Vagina (tissue), 2 donors: ENCODE data around the gene FRMPD1.

Source experiments
- POLR2AphosphoS5 ChIP-seq, 2 donors: sonication (generic); formaldehyde crosslinking; IDR thresholded peaks; one replicate each; pipeline ENCODE4 v1.9.0; 2017; ENCODE audit warnings: antibody characterized with exemption in 2 of 2, mild to moderate bottlenecking in 2 of 2, low read depth in 1 of 2; ENCODE audit not compliant: insufficient read depth in 1 of 2
- TF ChIP-seq, protein P1 (sequence below), 3 experiments: fragments of 450-650 bp in 2 of 3; fragments of 200-600 bp in 1 of 3; sonication (generic) in 1 of 3; IDR thresholded peaks; one replicate each; pipeline ENCODE4 v1.5.1; 2017 to 2019; ENCODE audit warnings: antibody characterized with exemption in 3 of 3, mild to moderate bottlenecking in 2 of 3, moderate library complexity in 2 of 3

DNA sequence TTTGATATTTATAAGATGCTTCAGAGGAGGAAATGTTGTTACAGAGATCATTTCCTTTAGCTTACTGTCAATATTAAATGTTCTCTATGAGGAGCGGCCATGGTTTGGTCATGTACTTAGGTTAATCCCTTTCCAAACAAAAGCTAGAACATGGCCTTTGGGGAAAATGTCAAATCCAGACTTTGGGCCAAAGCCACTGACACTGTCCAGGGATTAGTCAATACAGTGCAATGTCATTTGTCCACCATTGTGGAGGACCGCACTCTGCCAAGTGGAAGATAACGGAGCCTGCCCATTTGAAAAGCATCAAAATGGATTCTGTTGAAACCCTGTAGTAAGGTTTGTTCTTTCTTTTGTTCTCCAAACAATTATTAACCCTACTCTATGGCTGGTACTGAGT is 50.1 kb downstream of the FRMPD1 start:
- TF ChIP-seq, protein P1, sequence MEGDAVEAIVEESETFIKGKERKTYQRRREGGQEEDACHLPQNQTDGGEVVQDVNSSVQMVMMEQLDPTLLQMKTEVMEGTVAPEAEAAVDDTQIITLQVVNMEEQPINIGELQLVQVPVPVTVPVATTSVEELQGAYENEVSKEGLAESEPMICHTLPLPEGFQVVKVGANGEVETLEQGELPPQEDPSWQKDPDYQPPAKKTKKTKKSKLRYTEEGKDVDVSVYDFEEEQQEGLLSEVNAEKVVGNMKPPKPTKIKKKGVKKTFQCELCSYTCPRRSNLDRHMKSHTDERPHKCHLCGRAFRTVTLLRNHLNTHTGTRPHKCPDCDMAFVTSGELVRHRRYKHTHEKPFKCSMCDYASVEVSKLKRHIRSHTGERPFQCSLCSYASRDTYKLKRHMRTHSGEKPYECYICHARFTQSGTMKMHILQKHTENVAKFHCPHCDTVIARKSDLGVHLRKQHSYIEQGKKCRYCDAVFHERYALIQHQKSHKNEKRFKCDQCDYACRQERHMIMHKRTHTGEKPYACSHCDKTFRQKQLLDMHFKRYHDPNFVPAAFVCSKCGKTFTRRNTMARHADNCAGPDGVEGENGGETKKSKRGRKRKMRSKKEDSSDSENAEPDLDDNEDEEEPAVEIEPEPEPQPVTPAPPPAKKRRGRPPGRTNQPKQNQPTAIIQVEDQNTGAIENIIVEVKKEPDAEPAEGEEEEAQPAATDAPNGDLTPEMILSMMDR (IDR thresholded peaks at IDR 0.05): no peak
- no peak for TF ChIP-seq POLR2AphosphoS5 (IDR thresholded peaks at IDR 0.05; ENCODE audit: insufficient read depth in 1 of 2, low read depth in 1 of 2)
